GM04504 (cell line): ENCODE data around the gene RAD21L1.

ENCODE experiments used
- DNase-seq: peaks from one replicate; pipeline ENCODE4 v3.0.0-alpha.2; 2012; ENCODE audit warnings: low read depth

Gene RAD21L1

DNA sequence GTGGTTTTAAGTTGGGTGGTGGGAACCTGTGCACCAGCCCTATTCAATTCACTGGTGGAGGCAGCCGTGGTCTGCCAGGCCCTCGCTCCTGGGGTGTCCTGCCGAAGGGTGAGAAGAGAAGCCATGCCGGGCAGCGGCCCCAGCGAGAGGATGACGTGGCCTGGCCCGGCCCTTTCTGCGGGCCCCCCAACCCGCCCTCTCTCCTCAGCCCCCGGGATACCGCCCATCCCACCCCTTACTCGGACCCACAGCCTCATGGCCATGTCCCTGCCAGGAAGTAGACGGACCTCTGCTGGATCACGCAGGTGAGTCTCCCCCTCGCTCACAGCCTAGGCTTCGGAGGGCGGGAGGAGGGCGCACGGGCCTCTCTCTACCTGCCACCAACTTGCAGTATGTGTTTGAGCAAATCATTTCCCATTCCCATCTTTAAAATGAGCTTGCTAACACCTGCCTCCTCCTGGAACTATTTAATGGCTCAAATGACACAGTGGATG, 70.3 kb downstream of the RAD21L1 start:
- DNase-seq = no peak

- no peak for DNase-seq
Measured at GRCh38 chr20:1296922-1297321, 71.1 kb downstream of the RAD21L1 start.

DNA sequence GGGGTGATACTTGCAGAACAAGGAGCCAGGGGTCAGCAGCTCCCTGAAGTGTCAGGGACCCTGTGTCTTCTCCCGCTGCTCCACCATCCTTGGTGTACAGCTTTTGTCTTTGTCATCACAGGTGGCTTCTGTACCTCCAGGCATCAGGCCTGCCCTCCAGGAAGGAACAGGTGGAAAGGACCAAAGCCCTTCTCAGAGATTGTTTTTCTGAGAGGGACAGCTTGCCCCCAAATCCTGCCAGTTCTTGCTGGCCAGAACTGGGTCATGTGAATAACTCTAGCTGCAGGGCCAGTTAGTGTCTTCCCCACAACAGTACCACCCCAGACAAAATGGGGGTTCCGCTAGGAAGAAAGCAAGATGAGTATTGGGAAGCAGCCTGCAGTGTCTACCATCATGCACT, 71.6 kb downstream of the RAD21L1 start:
- no peak for DNase-seq

DNA sequence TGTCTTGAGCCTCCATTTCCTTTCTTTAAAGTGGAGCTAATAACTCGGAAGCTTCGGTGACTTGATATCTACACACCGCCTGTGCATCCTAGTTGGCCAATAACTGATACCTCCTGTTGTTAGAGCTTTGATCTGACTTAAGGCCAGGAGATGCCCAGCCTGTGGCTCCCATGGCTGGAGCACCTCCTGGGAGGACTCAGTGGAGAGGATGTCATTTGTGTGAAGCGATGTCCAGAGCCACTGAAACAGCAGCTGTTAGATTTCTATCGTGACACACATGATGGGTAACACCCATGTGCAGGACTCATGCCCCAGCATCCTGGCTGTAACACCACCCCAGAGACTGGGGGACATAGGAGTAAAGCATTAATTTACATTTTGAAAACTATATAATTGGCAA, 72.3 kb downstream of the RAD21L1 start:
- DNase-seq = no peak

DNA sequence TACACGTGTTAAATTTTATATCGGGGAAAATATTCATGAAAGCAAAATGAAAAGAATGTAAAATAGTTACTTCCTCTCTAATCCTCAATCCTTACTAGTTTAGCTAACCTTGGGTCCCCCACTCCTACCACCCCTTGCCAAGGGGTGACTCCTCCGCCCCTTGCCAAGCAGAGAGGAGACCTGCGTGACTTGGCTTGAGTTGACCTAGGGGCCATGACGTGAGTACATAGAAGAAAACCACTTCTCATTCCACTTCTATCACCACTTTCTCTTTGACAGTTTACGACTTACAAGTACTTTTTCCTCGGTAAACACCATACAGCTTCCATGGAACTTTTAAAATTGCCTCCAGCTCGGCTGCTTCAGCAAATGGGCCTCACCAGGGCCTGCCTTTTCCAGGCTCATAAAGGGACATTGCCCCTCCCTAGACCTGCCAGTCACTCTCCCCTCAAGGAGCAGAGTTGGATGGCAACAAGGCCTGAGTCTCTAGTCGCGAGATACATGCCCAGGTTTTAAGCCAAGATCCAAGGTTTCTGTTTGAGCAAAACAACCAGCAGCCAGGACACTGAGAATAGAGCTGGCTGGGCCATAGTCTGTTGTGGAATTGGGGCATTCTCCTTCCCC, 73.2 kb downstream of the RAD21L1 start:
- DNase-seq = no peak

GRCh38 chr20:1299522-1299921, 73.7 kb downstream of the RAD21L1 start:
- no peak for DNase-seq

- no peak for DNase-seq
Measured at GRCh38 chr20:1300083-1300840, 74.4 kb downstream of the RAD21L1 start.

- DNase-seq = no peak
Measured at GRCh38 chr20:1301031-1301529, 75.2 kb downstream of the RAD21L1 start.

GRCh38 chr20:1302685-1303541, 77.1 kb downstream of the RAD21L1 start:
- DNase-seq = no peak

DNA sequence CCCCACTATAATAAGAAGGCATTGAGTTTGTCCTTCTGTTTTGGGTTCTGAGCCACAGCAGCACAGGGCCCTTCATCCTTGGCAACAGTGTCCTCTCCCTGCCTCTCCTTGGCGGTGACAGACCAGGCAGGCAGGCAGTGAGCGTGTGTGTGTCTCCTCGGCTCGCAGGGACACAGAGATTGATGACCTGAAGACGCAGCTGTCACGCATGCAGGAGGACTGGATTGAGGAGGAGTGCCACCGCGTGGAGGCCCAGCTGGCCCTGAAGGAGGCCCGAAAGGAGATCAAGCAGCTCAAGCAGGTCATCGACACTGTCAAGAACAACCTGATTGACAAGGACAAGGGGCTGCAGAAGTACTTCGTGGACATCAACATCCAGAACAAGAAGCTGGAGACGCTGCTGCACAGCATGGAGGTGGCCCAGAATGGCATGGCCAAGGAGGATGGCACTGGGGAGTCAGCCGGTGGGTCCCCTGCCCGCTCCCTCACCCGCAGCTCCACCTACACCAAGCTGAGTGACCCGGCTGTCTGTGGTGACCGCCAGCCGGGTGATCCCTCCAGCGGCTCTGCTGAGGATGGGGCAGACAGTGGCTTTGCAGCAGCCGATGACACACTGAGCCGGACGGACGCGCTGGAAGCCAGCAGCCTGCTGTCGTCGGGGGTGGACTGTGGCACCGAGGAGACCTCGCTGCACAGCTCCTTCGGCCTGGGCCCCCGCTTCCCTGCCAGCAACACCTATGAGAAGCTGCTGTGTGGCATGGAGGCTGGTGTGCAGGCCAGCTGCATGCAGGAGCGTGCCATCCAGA, 79.1 kb downstream of the RAD21L1 start:
- no peak for DNase-seq
